Forelimb muscle (tissue), 1 donor: ENCODE results near the gene CNGB1. TPM values are rescaled to one million over a fixed set of nuclear protein-coding genes. Genes with fewer than 3 reads are reported as not detected.
"Not testable (repeated sequence)": the region's sequence is repeated elsewhere in the genome, so short reads cannot be mapped to it uniquely, and the experiment has no call there.

ENCODE experiments used
- DNase-seq: peaks from one replicate; pipeline ENCODE4 v3.0.0-alpha.2; 2013; ENCODE audit warnings: low read depth
- polyA plus RNA-seq: library from polyadenylated mRNA; unstranded; fragments of 120-200 nt; gene quantifications from one replicate; pipeline ENCODE4 v1.2.1, GENCODE V29; 2013; ENCODE audit not compliant: insufficient read length

The CNGB1 gene
- polyA plus RNA-seq, 1 donor, result 0.03 TPM

DNA sequence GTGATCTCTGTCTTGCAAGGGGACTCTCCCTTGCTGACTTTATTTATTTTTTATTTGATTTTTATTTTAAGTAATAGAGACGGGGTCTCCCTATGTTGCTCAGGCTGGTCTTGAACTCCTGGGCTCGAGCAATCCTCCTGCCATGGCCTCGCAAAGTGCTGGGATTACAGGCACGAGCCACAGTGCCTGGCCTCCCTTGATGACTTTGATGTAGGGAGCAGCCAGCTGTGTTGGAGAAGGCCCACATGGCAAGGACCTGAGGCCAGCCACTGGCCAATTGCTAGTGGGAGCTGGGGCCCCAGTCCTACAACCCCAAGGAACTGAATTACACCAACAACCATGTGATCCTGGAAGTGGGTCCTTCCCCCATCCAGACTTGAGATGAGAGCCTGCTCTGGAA, 81.8 kb downstream of the CNGB1 start:
- DNase-seq, result no peak

GRCh38 chr16:57888128-57888527, 82.8 kb downstream of the CNGB1 start:
- DNase-seq, result no peak

GRCh38 chr16:57887711-57888110, 83.2 kb downstream of the CNGB1 start:
- no peak for DNase-seq

GRCh38 chr16:57886427-57886826, 84.5 kb downstream of the CNGB1 start:
- no peak for DNase-seq

DNA sequence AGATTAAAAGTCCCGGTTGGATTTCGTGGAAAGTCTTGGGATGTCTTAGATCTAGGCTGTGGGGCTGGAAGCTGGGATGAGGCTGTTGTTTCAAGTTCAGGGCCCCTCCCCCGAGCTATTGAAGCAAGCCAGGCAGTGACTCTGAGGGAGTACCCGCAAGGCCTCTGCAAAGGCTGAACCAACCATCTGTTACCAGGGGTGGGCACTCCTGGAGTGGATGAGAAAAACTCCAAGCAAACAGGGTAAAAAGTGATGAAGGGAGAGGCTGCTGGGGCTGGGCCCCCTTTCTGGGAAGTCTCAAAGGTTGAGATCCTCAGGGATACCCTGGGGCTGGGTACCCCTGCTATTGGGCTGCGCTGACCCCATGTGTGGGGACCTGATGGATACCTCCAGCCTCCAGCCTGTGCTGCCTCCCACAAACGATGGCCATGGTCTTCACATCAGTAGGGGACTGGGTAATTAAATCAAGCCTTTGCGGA, 86.2 kb downstream of the CNGB1 start:
- DNase-seq, result no peak

- DNase-seq, result no peak
These were observed 86.8 kb downstream of the CNGB1 start for GRCh38 chr16:57883953-57884654.

DNA sequence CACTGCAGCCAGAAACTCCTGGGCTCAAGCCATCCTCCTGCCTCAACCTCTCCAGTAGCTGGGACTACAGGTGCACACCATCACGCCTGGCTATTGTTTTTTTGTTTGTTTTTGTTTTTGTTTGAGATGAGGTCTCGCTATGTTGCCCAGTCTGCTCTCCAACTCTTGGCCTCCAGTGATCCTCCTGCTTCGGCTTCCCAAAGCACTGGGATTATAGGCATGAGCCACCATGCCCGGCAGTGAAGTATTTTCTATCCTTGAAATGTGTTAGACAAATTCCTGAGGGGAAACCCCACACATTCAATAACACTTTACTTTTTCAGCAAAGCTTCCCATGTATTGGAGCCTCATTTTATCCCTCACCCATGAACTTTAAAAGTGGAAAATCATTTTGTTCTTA, 87.4 kb downstream of the CNGB1 start:
- DNase-seq, result no peak

DNA sequence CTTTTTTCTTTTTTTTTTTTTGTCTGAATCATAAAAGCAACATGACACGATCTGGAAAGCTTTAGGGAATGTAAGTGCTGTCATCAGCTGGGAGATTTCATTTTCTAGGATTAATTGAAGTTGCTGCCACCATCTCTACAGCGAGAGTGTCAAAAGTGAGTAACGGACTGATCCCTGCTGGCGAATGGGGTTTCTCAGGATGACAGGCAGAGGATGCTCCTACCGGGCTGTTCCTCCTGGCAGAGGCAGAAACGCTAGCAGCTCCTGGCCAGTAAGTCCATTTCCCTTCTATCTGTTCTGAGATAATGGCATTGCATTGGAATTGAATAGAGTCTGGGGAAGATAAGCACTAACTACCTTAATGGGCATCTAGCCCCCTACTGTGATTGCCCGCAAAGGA, 88.1 kb downstream of the CNGB1 start:
- no peak for DNase-seq

DNA sequence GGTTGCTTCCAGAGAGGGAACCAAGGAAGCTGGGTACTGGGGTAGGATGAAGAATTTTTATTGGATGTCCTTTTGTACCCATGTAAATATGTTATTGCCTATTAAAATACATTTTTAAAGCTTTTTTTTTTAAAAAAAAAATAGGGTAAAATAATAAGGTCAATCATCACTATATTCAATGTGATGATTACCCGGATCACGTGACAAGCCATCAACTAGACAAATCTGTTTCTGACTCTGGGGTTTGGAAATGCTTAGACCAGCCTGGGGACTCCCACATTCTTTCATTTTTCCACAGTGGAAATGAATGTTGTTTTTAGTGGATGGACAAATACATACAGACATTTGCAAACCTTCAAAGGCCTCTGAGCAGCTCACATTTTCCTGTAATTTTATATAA, 88.7 kb downstream of the CNGB1 start:
- no peak for DNase-seq

GRCh38 chr16:57878586-57878985, 92.3 kb downstream of the CNGB1 start:
- DNase-seq, result no peak

DNA sequence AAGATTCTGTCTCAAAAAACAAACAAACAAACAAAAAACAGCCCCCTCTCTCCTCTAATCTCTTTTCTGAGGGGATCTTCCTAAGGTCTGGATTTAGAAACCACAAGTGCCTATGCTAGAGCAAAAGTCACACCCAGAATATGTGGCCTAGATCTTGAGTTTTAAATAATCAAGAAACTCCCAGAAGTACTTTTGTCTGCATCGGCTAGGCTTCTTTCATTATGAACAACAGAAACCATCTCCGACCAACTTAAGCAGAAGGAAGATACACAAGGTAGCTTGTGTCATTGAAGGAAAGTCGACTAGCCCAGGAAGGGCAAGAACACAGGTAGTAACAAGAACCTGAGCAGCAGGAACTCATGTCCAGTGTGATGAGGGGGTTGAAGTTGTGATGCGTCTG, 94.7 kb downstream of the CNGB1 start:
- no peak for DNase-seq

DNA sequence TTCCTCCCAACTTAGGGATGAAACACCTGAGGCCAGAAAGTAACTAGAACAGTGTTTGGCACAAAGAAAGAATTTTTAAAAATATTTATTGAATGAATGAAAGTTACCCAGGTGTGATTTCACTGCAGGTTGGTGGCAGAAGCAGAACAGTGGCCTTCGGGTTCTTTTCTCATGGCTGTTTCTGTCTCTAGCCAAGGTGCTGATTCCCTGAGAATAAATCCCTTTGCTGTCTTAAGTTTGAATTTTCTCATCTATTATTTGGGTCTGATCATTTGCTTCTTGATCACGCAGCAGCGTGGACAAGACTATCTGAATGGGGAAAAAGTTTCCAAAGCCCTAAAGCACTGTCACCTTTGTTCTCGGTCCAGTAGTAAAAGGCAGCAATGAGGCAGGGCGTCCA, 95.6 kb downstream of the CNGB1 start:
- no peak for DNase-seq

DNA sequence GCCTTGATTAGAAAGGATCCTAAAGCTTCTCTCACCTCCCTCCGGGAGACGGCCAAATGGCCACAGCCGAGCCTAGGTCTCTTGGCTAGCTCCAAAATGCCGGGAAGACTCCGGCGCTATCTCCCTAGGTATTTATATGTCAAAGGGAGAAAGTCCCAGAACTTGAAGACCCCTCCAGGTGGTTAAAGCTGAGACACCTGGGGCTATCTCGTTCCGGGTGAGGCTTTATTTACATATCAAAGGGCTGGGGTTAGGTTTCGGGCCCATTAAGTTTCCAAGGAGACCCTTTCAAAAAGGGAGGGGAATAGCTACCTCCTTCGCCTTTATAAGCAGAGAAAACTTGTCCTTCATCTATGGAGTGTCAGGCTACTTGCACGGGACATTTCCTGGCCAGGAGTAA, 97.7 kb downstream of the CNGB1 start:
- DNase-seq, result no peak

- not testable (repeated sequence) for DNase-seq
These were observed 98.2 kb downstream of the CNGB1 start for GRCh38 chr16:57872764-57873163.

DNA sequence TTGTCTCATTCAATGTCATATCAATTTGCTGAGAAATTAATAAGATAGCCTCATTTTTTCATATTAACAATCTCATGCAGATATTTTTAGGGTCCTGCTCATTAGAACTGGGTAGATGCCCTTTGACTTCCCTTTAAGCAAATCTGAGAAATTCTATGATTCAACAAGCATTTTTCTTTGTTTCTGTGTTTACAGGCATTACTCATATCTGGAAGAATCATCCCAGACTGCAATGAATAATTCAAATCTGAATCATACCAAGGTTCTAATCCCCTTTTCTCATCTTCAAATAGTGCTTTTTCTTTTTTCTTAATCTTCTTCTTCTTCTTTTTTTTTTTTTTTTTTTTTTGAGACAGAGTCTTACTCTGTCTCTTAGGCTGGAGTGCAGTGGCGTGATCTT, 99.5 kb downstream of the CNGB1 start:
- DNase-seq, result no peak

GRCh38 chr16:57870753-57871454, 100.0 kb downstream of the CNGB1 start:
- DNase-seq, result no peak

DNA sequence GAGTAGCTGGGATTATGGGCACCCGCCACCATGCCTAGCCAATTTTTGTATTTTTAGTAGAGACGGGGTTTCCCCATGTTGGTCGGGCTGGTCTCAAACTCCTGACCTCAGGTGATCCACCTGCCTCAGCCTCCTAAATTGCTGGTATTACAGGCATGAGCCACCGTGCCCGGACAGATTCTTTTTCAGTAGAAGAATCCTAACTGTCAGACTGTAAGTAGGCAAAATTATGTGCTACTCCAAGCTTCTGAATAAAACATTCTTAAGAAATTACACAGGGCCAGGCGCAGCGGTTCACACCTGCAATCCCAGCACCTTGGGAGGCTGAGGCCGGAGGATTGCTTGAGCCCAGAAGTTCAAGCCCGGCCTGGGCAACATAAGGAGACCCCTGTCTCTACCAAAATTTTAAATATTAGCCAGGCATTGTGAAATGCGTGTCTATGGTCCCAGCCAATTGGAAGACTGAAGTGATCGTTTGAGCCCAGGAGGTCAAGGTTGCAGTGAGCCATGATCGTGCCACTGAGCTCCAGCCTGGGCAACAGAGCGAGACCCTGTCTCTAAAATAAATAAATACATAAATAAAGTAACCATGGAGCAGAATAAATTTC, 101.9 kb downstream of the CNGB1 start:
- no peak for DNase-seq

- DNase-seq, result no peak
These were observed 103.8 kb downstream of the CNGB1 start for GRCh38 chr16:57867000-57867561.

DNA sequence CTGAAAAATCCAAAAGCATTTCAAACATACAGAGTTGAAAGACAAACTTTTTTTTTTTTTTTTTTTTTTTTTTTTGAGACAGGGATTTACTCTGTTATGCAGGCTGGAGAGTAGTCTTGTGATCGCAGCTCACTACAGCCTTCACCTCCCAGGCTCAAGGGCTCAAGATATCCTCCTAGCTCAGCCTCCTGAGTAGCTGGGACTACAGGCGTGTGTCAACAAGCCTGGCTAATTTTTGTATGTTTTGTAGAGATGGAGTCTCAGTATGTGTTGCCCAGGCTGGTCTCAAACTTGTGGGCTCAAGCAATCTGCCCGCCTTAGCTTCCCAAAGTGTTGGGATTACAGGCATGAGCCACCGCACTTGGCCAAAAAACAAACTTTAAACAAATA, 104.4 kb downstream of the CNGB1 start:
- no peak for DNase-seq

DNA sequence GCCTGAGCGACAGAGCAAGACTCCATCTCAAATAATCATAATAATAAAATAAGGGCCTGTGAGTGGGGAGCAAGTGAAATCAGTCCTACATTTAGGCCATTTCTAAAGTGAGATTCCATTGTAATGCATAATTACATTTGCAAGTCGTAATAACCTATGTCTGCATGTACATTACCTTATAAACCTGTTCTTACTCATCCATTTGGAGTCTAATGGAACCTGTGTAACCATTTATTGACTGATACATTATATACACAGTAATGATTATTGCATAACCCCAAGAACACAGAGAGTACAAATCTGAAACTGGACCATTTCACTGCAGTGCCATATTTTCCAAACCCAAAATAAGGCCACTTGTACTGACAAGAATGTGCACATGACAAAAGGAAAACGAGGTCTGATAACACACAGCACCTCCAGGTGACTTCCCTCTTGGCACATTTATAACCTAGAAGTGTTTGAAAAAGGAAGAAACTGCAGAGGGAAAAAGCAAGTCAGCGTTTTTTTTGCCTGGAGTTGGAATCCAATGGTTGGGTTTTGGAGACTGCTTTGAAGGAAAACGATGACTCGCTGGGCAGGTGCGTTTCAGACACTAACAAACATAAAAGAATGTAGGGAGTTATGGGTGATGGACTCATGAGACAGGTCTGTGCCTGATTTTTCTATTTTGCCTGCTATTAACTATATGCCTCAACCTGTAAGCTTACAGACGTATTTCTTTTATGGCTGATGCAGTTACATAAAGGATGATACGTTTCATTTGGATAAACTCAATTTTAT, 105.0 kb downstream of the CNGB1 start:
- DNase-seq, result no peak

DNA sequence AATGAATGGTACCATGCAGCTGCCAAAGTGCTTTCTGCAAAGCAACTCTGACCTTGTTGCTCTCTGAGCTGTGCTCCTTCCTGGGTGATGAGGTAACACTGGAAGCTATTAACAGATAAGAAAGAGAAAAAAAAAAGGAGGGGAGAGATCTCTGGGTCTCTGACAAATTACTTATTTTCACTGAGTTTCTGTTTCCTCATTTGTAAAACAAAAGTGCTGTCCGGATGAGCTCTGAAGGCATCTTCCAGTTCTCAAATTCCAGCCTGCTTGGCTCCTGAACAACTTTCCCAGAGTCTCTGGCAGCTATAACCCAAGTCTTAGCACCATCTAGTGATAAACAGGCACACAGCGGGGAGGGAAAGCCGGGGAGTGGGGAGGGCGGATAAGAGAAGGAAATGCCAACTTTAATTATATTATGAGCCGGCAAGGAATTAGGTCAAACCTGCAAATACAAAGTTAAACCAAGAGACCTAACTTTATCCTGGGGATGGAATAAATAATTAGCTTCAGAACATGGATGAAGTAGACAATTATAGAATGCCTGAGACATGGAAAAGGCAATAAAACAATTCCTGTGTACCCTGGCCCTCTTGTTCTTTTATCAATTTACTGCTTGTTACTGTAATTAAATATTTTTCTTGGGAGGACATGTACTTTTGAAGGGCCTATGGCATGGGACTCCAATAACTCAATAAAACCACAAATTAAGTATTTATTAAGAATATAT, 107.3 kb downstream of the CNGB1 start:
- DNase-seq, result peak; percentile 82
